Measurements from ENCODE around the gene MRPL24.

- TF ChIP-seq POLR2AphosphoS5 (IDR thresholded peaks at IDR 0.05; ENCODE audit: low read depth, low read length) (no peak), REST (IDR thresholded peaks at IDR 0.05; ENCODE audit: insufficient read depth in 1 of 2, low read depth in 2 of 2, low read length in 2 of 2) (no peak), SIN3A (IDR thresholded peaks at IDR 0.05; ENCODE audit: borderline replicate concordance, insufficient read depth, low read length) (no peak), TAF1 (IDR thresholded peaks at IDR 0.05; ENCODE audit: borderline replicate concordance, insufficient read depth, low read length) (no peak), FOXP2 (optimal IDR thresholded peaks at IDR 0.05; ENCODE audit: borderline replicate concordance, extremely low read depth, extremely low read length, insufficient read depth) (no peak)
These were observed 1.9 kb upstream of the MRPL24 start for GRCh38 chr1:156742801-156743200.
